Thyroid gland (tissue), 4 donors: ENCODE measurements around the gene PGRMC2.

Experiments
- POLR2A ChIP-seq, 2 donors: fragments of 450-650 bp; IDR thresholded peaks; one replicate each; pipeline ENCODE4 v1.6.1; 2017; ENCODE audit warnings: antibody characterized with exemption in 2 of 2, mild to moderate bottlenecking in 2 of 2, moderate library complexity in 1 of 2
- TF ChIP-seq, protein P1 (sequence below), 6 experiments: fragments of 200-600 bp in 3 of 6; fragments of 450-650 bp in 3 of 6; sonication (generic) in 3 of 6; IDR thresholded peaks; one replicate each; pipeline ENCODE4 v1.5.1; 2016 to 2019; ENCODE audit warnings: antibody characterized with exemption in 6 of 6, mild to moderate bottlenecking in 2 of 6, inconsistent platforms in 1 of 6, moderate library complexity in 1 of 6

- TF ChIP-seq, protein P1, sequence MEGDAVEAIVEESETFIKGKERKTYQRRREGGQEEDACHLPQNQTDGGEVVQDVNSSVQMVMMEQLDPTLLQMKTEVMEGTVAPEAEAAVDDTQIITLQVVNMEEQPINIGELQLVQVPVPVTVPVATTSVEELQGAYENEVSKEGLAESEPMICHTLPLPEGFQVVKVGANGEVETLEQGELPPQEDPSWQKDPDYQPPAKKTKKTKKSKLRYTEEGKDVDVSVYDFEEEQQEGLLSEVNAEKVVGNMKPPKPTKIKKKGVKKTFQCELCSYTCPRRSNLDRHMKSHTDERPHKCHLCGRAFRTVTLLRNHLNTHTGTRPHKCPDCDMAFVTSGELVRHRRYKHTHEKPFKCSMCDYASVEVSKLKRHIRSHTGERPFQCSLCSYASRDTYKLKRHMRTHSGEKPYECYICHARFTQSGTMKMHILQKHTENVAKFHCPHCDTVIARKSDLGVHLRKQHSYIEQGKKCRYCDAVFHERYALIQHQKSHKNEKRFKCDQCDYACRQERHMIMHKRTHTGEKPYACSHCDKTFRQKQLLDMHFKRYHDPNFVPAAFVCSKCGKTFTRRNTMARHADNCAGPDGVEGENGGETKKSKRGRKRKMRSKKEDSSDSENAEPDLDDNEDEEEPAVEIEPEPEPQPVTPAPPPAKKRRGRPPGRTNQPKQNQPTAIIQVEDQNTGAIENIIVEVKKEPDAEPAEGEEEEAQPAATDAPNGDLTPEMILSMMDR (IDR thresholded peaks at IDR 0.05) = no peak
- no peak for TF ChIP-seq POLR2A (IDR thresholded peaks at IDR 0.05)
Measured at GRCh38 chr4:128335541-128335940, 47.9 kb upstream of the PGRMC2 start.
